Natural killer cell treated with Interleukin-12 subunit alpha and Interleukin-12 subunit beta and Interleukin-15 and Interleukin-18, amount 100 ng/mL, for 72 hours (primary cell): Measurements from ENCODE around the gene MCOLN3. TPM values are rescaled to one million over a fixed set of nuclear protein-coding genes. Genes with fewer than 3 reads are reported as not detected.
A peak's percentile ranks its signal among the peaks of the same experiment; 100 is the strongest.

Experiments used
- ATAC-seq, 2 donors: fragments of 150-1000 bp; cut with Tn5 transposase in 1 of 2; sonication (Bioruptor Pico), chemical (Tn5 transposase) in 1 of 2; 2 replicates each; pipeline ENCODE4 v1.10.0; 2021
- DNase-seq: peaks from one replicate; pipeline ENCODE4 v3.0.0; 2022; ENCODE audit warnings: low spot score
- H3K27ac Mint-ChIP-seq, 2 donors: 1 replicate in 1 of 2; 2 replicates in 1 of 2; pipeline ENCODE4 v1.8.0; 2022; ENCODE audit warnings: mixed read lengths in 2 of 2, mild to moderate bottlenecking in 1 of 2, moderate library complexity in 1 of 2
- H3K27me3 Mint-ChIP-seq, 2 donors: 1 replicate in 1 of 2; 2 replicates in 1 of 2; pipeline ENCODE4 v1.8.0; 2022; ENCODE audit warnings: mixed read lengths in 2 of 2
- H3K36me3 Mint-ChIP-seq: one replicate; pipeline ENCODE4 v1.8.0; 2022; ENCODE audit warnings: mixed read lengths
- H3K4me1 Mint-ChIP-seq, 2 donors: 1 replicate in 1 of 2; 2 replicates in 1 of 2; pipeline ENCODE4 v1.8.0; 2022; ENCODE audit warnings: low read depth in 2 of 2, mixed read lengths in 2 of 2, mild to moderate bottlenecking in 1 of 2
- H3K4me3 Mint-ChIP-seq: one replicate; pipeline ENCODE4 v1.8.0; 2022; ENCODE audit warnings: mixed read lengths
- H3K9me3 Mint-ChIP-seq: 2 replicates; pipeline ENCODE4 v1.8.0; 2022; ENCODE audit warnings: mixed read lengths
- total RNA-seq, 2 donors: library from RNA; stranded (reverse); gene quantifications; one replicate each; pipeline ENCODE4 v1.2.3, GENCODE V29; 2022

The MCOLN3 gene
- total RNA-seq, 2 donors from 2014 or later: 0.31 TPM; not detected in 1

GRCh38 chr1:84968101-84968500 is 80.2 kb downstream of the MCOLN3 start:
- ATAC-seq (no peak), DNase-seq (no peak)
- Mint-ChIP-seq H3K4me3 (peak overlapping the region; percentile 25), H3K27me3 (no peaks in the 10 kb centered on the region), H3K36me3 (peaks cover 13% of the 10 kb centered on the region), H3K27ac (peak overlapping the region; percentile 48 to 75), H3K9me3 (no peaks in the 10 kb centered on the region), H3K4me1 (peaks cover 0 to 38% of the 10 kb centered on the region in 2 donors)

Other genes starting within 250 kb of the MCOLN3 start
- gene LPAR3, start 155.3 kb downstream of the MCOLN3 start, total RNA-seq: 1 to 10 TPM in 1 of 2 donors, under 1 TPM in 1; 0.90 to 1.4 TPM
- 100 to 1,000 TPM in 1 of 2 donors, 10 to 100 TPM in 1; 35.5 to 117 TPM for gene MCOLN2, start 51.4 kb downstream of the MCOLN3 start, total RNA-seq
- gene SYDE2, start 152.5 kb upstream of the MCOLN3 start, total RNA-seq: under 1 TPM in 1 of 2 donors, not detected in 1; 0.84 TPM
- 10 to 100 TPM; 28.6 to 29.6 TPM for gene C1orf52, start 211.2 kb upstream of the MCOLN3 start, total RNA-seq
- 10 to 100 TPM; 13.8 to 27.8 TPM for gene BCL10, start 228.1 kb upstream of the MCOLN3 start, total RNA-seq